ENCODE measurements around the gene ASMTL.

GRCh38 chrX:1442724-1443367 lies 9.9 kb downstream of the ASMTL start:
- TF ChIP-seq CTCF (optimal IDR thresholded peaks at IDR 0.05 in 1 of 3, IDR thresholded peaks at IDR 0.05 in 1 of 3, conservative IDR thresholded peaks at IDR 0.05 in 1 of 3; ENCODE audit: extremely low read depth in 1 of 3, insufficient read depth in 2 of 3, low read length in 3 of 3) (no peak), EZH2 (IDR thresholded peaks at IDR 0.05; ENCODE audit: low read length) (no peak)
